Activated effector memory CD4-positive, alpha-beta T cell treated with Interleukin-2 at 50 U/mL for 16 hours (primary cell): ENCODE results near the gene PRH2.

ENCODE experiments used
- DNase-seq: peaks from one replicate; pipeline ENCODE4 v3.0.0-alpha.2; 2020

PRH2 gene

DNA sequence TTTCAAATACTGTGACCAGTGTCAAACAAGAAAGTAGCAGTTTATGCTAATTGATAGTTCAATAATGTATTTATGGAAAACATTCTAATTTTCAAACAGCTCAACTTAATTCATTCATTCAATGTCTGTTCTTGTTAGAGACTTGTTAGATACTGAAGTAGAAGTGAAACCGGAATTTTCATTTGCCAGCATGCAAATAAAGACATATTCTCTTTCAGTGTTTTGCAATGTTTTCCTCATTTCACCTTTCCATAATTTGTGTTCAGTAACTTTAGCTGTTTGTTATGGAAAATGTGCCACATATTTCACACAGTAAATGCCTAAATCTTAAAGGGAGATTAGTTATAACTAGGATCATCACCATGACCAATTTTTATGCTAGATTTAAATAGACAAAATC, 36.4 kb downstream of the PRH2 start:
- no peak for DNase-seq

DNA sequence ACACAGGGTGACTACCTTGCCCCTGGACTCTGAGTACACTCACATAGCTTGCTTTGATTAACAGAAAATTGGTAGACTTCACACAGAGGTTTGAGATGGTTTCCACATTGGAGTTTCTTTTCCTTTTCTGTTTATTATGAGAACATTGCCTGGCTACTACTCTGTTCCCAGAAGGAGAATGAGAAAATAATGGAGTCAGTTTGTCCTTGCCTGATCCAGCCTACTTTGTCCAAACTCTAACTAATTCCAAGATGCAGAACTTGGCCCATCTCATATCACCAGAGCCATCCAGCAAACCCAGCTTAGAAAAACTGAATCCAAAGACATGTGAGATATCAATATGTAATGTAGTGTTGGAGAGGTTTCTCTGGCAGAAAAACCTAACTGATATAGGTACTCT, 37.3 kb downstream of the PRH2 start:
- no peak for DNase-seq

DNA sequence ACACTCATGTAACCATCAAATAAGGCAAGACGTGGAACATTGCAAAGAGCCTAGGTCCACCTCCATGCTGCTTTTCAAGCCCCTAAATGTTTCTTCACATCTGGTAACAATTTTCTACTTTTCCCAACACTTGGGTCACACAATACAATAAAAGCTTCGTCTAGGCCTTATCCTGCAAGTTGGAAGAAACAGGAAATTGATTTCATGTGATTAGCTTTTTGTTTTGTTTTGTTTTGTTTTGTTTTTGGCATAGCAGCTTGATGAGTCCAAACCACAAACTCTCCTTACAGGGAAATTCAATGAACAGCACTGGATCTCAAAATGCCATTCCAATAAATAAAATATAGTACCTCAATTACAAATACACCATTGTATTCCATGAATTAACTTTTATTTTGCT, 38.4 kb downstream of the PRH2 start:
- DNase-seq: no peak

DNA sequence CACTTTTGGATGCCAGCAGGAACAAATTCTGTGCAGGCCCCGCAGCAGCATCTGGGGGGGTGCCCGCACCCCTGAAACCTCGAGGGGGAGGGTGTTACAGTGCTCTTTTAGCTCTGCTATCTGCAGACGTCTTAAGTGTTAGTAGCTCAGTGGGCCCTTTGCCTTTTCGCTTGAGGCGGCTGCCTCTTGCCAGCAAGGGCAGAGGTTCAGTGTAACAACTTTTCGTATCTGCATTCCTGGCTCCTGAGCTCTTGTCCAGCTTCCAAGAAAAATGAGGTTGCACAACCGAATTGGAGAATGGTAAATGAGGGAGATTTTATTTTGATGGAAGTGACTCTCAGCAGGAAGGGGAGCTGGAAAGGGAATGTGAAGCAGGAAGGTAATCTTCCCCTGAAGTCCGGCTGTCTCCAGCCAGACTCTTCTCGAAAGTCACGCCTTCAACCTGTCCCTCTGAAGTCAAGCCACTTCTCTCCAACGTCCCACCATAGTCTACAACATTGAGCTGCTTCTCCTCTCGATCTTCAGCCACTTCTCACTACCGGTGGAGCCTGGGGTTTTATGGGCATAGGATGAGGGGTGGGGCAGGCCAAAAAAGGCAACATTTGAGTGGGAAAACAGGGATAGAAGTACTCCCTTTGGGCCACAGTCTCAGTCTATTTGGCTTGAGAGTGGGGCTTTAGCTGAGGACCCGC, 39.9 kb downstream of the PRH2 start:
- DNase-seq: no peak

DNA sequence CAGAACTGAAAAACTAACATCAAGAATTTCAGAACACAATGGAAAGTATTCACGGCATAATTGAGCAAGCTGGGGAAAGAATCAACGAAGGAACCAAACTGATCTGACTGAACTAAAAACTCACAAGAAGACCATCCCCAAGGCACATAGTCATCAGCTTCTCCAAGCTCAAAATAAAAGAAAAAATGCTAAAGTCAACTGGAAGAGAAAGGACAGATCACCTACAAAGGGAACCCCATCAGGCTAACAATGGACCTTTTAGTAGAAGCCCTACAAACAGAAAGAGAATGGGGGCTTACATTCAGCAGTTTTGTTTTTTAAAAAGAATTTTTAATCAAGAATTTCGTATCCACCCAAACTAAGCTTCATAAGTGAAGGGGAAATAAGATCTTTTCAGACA, 45.9 kb downstream of the PRH2 start:
- no peak for DNase-seq

DNA sequence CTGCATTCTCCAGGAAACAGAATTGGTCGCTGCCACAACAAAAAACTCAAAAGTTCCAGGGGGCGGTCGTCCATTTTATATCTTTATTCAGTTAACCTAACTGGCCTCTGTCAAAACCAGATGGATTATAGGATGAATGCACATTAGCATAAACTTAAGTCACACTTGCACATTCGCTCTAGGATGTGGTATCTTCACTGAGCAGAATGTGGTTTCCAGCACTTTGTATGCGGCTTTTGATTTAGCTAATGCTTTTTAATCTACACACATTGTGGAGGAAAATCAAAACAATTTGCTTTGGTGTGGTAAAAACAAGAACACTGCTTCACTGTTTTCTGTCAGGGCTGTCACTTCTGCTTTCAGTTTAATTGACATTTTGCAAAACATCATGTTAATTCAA, 53.2 kb downstream of the PRH2 start:
- no peak for DNase-seq
